Stomach (tissue), 4 donors: Measurements from ENCODE around the gene NXPH3.

Source experiments
- POLR2A ChIP-seq, 4 donors: fragments of 450-650 bp; IDR thresholded peaks; one replicate each; pipeline ENCODE4 v1.6.1; 2016; ENCODE audit warnings: antibody characterized with exemption in 4 of 4, control low read depth in 2 of 4, mild to moderate bottlenecking in 1 of 4, moderate library complexity in 1 of 4
- POLR2AphosphoS5 ChIP-seq, 3 donors: sonication (generic); formaldehyde crosslinking; IDR thresholded peaks; one replicate each; pipeline ENCODE4 v1.6.1; 2016; ENCODE audit warnings: antibody characterized with exemption in 3 of 3
- TF ChIP-seq, protein P1 (sequence below), 7 experiments: fragments of 450-650 bp in 4 of 7; fragments of 200-600 bp in 3 of 7; sonication (generic) in 3 of 7; IDR thresholded peaks; one replicate each; pipeline ENCODE4 v1.5.1; 2016 to 2019; ENCODE audit warnings: antibody characterized with exemption in 7 of 7, control low read depth in 2 of 7, mild to moderate bottlenecking in 1 of 7

DNA sequence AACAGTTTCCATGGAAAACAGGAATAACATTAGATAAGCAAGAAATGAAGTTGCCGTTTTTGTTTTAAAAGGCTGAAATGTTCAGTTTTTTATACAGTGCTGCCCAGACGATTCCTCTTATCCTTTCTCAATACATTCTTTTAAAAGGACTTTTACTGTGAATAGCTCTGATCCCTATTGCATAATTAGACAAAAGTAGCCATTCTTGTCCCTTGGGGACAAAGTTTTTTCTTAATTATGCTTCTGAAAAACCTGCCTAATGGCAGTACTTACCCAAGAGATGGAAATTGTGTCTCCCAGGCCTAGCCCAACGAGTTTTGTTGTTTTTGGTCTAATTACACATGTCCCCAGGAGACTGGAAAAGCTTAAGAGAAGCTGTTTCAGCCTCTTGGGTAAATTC, 27.6 kb downstream of the NXPH3 start:
- TF ChIP-seq, protein P1, sequence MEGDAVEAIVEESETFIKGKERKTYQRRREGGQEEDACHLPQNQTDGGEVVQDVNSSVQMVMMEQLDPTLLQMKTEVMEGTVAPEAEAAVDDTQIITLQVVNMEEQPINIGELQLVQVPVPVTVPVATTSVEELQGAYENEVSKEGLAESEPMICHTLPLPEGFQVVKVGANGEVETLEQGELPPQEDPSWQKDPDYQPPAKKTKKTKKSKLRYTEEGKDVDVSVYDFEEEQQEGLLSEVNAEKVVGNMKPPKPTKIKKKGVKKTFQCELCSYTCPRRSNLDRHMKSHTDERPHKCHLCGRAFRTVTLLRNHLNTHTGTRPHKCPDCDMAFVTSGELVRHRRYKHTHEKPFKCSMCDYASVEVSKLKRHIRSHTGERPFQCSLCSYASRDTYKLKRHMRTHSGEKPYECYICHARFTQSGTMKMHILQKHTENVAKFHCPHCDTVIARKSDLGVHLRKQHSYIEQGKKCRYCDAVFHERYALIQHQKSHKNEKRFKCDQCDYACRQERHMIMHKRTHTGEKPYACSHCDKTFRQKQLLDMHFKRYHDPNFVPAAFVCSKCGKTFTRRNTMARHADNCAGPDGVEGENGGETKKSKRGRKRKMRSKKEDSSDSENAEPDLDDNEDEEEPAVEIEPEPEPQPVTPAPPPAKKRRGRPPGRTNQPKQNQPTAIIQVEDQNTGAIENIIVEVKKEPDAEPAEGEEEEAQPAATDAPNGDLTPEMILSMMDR (IDR thresholded peaks at IDR 0.05), result no peak
- TF ChIP-seq POLR2A (IDR thresholded peaks at IDR 0.05) (no peak), POLR2AphosphoS5 (IDR thresholded peaks at IDR 0.05) (no peak)
